ENCODE measurements around the gene FNDC10. TPM values are rescaled to one million over a fixed set of nuclear protein-coding genes. Genes with fewer than 3 reads are reported as not detected.

Gene FNDC10
- total RNA-seq, 1 experiment from 2014 or later: 15.2 TPM

GRCh38 chr1:1578371-1578940 lies 21.5 kb downstream of the FNDC10 start:
- H2AFZ ChIP-seq (ENCODE audit: low read length): no peak overlapping the region
- no peak overlapping the region for H3K9ac ChIP-seq (ENCODE audit: extremely low read depth, insufficient read length, low read length)
- peaks cover 8% of the 10 kb centered on the region for H3K23me2 ChIP-seq (ENCODE audit: insufficient read length, low read depth, low read length, poor library complexity, severe bottlenecking)
- no peak overlapping the region for H3K23ac ChIP-seq (ENCODE audit: insufficient read length, low read depth, low read length)
- no peak overlapping the region for H4K5ac ChIP-seq (ENCODE audit: insufficient read length, low read depth, low read length)
- no peak overlapping the region for H2BK12ac ChIP-seq (ENCODE audit: insufficient read length, low read depth, low read length)
- DNase-seq: no peak
- H3T11ph ChIP-seq (ENCODE audit: low read length): no peak overlapping the region
- H2BK5ac ChIP-seq (ENCODE audit: insufficient read length, low read length): no peak overlapping the region
- H3K27me3 ChIP-seq (ENCODE audit: insufficient read depth, low read length): no peaks in the 10 kb centered on the region
- no peak overlapping the region for H3K4ac ChIP-seq (ENCODE audit: low read depth, low read length)
- H3K4me3 Mint-ChIP-seq: no peak overlapping the region
- H3K36me3 Mint-ChIP-seq (ENCODE audit: insufficient read depth in 1 of 3, low read depth in 3 of 3): peaks cover 0 to 3% (median under 1%) of the 10 kb centered on the region in 3 experiments; a peak in 5 of 7 replicates
- H3K27ac ChIP-seq (ENCODE audit: insufficient read length, low read depth, low read length): no peak overlapping the region
- H3K4me1 ChIP-seq (ENCODE audit: insufficient read depth, low read length): no peaks in the 10 kb centered on the region
- H2BK120ac ChIP-seq (ENCODE audit: low read depth, low read length, poor library complexity, severe bottlenecking): no peak overlapping the region
- no peaks in the 10 kb centered on the region for H4K20me1 ChIP-seq (ENCODE audit: control insufficient read depth, insufficient read depth, insufficient read length)
- no peak overlapping the region for H3K14ac ChIP-seq (ENCODE audit: insufficient read depth, low read length)
- H3K79me2 ChIP-seq (ENCODE audit: insufficient read depth, low read length): peaks cover 7% of the 10 kb centered on the region; the same call in 1 of the 2 replicates
- no peak overlapping the region for H3K56ac ChIP-seq (ENCODE audit: insufficient read length, low read depth, low read length)
- H3K9me3 ChIP-seq (ENCODE audit: control insufficient read depth, low read depth, low read length): no peaks in the 10 kb centered on the region
- H4K91ac ChIP-seq (ENCODE audit: insufficient read length, low read depth, low read length): no peak overlapping the region
- H3K9me3 Mint-ChIP-seq: peaks cover 0 to 3% of the 10 kb centered on the region in 2 experiments; a peak in 1 of 5 replicates
- H2BK20ac ChIP-seq (ENCODE audit: low read depth, low read length, poor library complexity, severe bottlenecking): no peak overlapping the region
- peaks cover 36% of the 10 kb centered on the region for H3K27me3 Mint-ChIP-seq (ENCODE audit: low read depth)
- H4K8ac ChIP-seq (replicated peaks; ENCODE audit: insufficient read length, low read depth, low read length): no peak overlapping the region
- no peak overlapping the region for H2BK15ac ChIP-seq (ENCODE audit: low read depth, low read length)
- H2AK5ac ChIP-seq (ENCODE audit: insufficient read length, low read length): no peak overlapping the region
- WGBS (ENCODE audit: extremely low coverage, insufficient read length, low lambda C conversion rate): no CpG with 5 or more reads among the region's 13 CpGs
- no peak overlapping the region for H3K27ac Mint-ChIP-seq
- H3K79me1 ChIP-seq (ENCODE audit: insufficient read depth, low read depth, low read length, poor library complexity, severe bottlenecking): no peaks in the 10 kb centered on the region
- no peak for TF ChIP-seq CTCF (conservative IDR thresholded peaks at IDR 0.05)
- H3K4me2 ChIP-seq (ENCODE audit: insufficient read depth, insufficient read length, low read length): no peak overlapping the region
- peaks cover 8% of the 10 kb centered on the region in 2 experiments for H3K4me1 Mint-ChIP-seq
- no peak overlapping the region for H3K18ac ChIP-seq (ENCODE audit: insufficient read length, low read depth, low read length)
